SK-N-MC (cell line): ENCODE data around the gene PITRM1.

Experiments
- EZH2 ChIP-seq: fragments of 200-600 bp; sonication (generic); IDR thresholded peaks from one replicate; pipeline ENCODE4 v1.6.1; 2017; ENCODE audit warnings: antibody characterized with exemption
- POLR2AphosphoS5 ChIP-seq: IDR thresholded peaks from 2 replicates; pipeline ENCODE4 v1.6.1; 2012; ENCODE audit warnings: mild to moderate bottlenecking, low read depth, low read length, borderline replicate concordance

DNA sequence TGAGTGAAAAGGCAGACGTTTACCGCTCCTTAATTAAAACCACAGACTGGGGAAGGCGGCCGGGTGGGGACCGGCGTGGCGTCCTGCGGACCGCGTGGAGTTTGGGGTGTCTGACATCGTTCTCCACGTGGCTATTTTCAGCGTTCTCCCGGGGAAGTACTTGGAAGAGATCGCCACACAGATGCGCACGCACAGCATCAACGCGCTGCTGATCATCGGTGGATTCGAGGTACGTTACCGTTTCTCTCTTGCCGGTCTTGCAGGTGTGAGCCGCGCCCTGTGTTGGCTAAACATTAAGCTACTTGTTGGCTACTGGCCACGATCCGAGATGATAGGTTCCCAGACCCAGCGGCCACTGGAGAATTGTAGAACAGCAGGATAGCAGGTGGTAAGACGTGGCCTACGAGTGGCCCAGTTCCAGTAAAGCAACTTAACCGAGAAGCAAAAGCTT lies 53.9 kb downstream of the PITRM1 start:
- TF ChIP-seq POLR2AphosphoS5 (no peak), EZH2 (no peak)
